SIG-M5 treated with dmso at 0.1 percent for 504 hours (cell line): ENCODE data around the gene ACOX3.

Source experiments
- DNase-seq: peaks from one replicate; lab custom pipeline; 2025; ENCODE audit not compliant: unreplicated experiment; lab: John Stamatoyannopoulos, UW

Gene ACOX3

DNA sequence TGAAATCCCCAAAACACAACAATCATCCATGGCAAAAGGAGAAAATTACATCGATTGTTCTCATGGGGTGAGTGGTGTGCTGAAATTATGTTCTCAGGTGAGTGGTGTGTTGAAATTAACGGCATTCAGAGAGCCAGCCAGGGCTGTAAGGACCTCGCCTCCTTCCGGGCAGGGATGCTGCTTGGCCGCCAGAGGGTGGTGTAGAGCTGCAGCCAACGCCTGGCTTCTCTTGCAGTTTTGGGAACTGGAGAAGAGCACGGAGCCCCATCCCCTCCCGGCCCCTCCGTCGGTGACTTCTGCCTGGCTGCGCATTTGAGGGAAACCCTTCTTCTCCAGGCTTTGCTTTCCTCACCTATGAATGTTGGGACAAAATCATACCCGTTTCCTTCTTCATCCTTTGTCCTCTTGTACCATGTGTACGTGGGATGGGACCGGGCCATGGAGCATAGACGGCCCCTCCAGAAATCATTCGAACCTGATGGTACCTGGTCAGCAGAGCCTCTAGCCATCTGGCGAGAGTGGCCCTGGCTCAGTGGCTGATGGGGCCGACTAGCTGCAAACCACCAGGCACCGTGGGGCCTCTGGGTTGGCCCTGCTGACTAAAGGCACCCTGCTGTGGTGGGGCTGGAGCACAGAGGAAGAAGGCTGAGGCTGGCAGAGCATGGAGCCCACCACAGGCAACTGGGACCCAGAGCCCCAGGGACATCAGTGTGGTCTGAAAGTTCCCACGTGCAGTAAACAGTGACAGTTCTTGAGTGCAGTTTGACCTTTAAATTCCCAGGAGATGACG is 28.4 kb upstream of the ACOX3 start:
- DNase-seq, result peak; percentile 11

DNA sequence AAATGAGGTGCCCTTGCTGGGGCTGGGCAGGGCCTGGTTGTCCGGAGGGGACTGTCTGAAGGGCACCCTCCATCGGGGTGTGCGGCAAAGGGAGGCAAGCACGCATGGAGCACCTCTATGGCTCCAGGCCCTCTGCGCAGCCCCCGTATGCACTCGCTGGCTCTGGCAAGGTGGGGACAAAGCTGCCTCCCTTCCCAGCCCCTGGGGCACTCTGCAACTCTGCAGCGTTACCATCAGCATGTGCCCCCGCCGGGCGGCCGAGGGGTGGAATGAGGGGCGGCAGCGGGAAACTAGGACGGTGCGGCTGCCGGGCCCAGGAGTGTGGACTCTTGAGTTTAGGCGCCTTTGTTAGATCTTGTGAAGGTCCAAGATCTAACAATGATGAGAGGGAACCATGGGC is 26.5 kb upstream of the ACOX3 start:
- no peak for DNase-seq

DNA sequence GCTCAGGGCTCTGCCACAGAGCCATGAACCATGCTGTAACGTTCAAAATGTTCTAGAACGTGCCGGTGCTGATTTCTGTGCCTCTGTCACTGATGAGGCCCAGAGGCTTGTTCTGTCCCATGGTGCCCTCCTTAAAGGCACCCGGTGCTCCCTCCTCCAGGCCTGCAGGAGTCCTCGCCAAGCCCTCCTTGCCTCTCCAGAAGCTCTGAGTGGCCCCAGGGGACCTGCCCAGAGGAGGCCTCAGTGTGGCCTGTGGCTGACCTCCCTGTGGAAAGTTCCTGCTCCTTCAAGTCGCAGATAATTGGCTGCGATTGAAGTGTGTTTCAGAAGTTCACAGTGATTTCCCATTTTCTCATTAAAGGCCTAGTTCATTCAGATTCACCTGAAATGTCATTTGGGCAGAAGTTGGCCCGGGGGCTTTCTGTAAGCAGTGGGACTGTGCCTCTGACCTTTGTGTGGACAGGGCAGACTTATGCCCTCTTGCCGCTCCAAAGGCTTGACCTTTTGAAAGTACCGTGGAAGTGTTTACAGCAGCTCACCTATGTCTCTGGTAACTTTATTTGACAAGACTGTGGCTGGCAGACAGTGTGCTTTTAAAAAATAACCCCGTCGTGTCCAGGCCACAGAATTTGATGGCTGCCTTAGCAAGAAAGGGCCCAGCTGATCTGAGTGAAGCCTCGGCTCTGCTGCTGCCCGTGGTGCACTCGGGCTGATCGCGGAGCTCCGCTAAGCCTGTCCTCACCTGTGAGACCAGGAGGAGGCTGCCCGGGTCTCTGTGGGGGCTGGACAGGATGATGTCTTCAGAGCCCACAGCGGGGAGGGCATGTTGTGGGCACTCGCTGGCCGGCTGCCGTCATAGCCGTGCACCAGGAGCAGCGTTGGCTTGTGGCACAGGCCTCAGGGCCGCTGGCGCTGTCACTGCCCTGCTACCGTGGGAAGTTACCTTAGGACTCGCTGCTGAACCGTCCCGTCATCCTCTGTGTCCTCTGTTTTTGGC is 25.4 kb upstream of the ACOX3 start:
- DNase-seq, result no peak

DNA sequence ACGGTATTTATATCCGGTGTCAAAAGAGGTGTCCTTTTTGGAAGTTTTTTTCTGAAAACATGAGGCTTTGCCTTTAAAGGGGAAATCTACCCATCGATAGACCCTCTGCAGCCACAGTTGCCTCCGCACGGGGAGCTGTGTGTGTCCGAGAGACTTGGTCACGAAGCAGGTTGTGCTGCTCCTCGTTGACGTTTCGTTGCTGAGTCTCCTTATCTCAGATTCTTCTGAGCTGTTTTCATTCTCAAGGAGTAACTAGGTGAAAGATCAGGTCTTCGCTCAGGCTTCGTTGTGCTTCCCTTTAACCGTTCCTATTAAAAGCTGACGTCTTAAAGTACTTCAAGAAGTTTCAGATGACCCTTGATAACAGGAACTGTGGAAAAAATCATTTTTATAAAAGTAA is 23.9 kb upstream of the ACOX3 start:
- no peak for DNase-seq

DNA sequence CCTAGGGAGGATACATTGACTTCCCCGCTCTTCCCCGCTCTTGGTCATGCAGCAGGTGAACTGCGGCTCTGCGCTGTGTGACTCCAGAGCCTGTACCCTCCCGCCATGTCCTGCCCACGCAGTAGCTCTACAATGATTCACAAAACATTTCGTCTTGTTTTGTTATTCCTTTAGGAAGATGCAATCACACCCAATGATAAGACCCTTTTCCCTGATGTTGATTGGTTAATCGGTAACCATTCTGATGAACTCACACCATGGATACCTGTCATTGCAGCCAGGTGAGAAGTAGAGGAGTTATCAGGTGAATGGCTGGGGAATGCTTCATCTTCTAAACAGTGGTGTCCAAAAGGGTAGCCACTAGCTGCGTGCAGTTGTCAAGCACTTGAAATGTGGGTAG is 23.3 kb upstream of the ACOX3 start:
- no peak for DNase-seq

DNA sequence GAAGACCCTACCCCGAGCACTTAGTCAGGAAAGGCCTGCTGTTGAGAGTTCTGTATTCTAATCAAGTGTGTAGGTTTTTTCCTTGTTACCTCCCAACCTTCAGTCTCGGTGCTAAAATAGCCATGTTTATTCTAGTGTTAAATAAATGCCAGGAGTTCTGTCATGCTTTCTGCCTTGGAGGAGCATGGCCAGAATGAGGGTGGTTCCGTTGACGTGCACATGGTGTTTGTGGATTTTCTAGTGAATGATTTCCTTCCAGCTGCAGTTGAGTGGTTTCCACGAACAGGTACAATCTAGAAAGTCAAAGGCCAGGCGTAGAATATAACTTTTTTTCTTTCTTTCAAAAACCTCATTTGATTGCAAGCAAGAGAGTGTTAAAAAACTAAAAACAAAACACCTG is 21.1 kb upstream of the ACOX3 start:
- no peak for DNase-seq

DNA sequence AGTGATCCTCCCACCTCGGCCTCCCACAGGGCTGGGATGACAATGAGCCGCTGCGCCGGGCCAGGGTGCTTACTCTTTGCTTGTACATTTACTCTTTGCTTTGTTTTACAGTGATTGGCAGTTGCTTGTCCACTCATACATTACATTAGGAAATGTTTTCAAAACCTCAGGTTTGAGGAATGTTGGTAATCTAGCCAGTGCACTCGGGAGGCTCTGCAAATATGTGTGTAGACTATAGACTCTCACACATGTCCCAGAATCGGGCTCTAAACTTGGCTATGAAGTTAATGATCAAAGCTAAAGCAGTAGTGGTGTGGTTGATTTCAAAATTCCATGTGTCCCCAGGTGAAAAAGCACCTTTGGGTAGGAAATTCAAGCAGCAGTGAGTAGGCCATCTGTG is 20.6 kb upstream of the ACOX3 start:
- no peak for DNase-seq

DNA sequence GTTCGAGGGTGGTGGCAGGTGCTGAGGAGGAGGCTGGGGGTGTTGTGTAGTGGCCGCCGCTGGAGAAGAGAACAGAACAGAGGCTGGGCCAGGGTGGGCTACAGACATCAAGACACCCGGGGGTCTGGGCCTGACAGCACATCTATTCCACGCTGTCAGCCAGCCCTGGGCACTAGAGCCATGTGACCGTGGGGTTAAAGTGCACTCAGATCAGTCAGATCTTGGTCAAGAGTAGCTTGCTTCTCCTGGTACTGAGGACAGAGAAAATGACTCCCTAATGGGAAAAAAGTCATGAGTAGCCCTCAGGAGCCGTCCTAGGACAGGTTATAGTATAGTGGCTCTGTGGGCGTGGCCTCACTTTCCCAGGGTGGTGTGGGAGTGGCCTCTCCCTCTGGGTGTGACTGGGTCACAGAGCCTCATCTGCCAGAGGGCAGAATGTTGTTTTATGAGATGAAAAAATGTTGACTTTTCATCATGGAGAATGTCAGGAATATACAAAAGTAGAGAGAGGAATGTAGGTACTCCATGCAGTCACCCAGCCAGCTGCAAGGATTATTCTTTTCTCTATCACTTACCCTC is 19.4 kb upstream of the ACOX3 start:
- peak; percentile 20 for DNase-seq

DNA sequence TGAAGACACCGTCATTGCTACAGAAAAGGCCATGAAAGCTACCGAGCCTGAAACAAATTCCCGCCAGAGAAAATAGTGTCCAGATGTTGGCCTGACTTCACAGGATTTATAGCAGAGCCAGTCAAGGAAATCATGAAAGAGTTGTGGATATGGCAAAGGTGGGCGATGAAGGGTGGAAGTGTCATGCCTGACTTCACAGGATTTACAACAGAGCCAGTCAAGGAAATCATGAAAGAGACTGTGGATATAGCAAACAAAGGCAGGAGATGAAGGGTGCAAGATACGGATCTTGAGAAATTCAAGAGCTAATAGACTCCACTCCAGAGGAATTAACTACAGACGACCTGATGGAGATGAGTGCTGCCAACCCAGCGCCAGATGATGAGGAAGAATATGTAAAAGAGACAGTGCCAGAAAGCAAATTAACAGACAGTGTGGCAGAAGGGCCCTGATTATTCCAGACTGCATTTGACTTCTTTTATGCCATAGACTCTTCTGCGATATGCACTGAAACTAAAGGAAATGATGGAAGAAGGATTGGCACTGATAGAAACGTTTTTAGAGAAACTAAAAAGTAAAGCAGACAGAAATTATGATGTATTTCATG is 17.2 kb upstream of the ACOX3 start:
- DNase-seq, result no peak

DNA sequence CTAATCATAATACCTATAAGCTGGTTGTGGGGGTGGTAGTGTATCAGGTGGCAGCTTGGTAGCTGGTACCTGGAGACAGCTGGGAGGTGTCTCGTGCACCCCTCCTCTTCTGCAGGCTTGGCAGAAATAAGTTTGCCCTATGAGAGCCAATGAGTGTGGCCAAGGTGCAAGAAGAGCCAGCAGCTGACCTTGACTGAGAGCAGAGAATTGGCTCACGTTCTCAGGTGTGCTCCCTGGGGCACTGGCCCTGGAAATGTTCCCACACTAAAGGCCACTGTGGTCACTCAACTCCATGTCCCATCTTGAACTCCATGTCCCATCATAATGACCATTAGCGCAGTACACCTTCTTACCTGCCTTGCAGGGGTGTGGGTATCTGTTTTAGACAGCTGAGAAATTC is 13.4 kb upstream of the ACOX3 start:
- DNase-seq, result no peak

DNA sequence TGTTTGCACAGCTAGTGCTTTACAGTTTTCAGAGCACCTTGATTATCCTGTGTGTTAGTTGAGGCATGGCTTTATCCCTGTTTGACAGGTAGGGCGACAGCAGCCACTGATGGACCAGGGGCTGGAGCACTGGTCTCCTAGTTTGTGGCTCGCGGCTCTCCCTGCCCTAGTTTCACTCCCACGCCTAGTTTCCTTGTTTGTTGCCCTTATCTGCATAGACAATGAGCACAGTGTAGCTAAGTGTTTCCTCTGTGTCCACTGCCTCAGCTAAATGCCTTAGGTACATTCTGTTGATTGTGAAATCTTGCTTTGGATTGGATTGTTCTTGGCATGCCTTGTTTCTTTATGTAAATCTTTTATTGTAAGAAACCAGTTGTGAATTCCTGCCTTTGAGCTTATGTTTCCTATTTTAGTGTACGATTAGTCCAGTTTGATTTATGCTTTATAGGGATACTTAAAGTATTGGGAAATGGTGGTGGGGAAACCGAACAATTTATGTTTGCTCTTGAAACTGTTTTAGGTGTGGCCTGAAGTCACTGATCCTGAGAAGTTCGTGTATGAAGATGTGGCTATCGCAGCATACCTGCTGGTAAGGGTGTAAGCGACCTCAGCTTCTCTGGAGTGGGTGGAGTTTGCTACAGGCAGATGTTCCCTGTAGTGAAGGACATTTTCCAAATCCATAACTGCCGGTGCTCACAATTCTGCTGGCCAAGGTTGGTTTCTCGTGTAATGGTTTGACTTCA is 11.1 kb upstream of the ACOX3 start:
- DNase-seq, result no peak

DNA sequence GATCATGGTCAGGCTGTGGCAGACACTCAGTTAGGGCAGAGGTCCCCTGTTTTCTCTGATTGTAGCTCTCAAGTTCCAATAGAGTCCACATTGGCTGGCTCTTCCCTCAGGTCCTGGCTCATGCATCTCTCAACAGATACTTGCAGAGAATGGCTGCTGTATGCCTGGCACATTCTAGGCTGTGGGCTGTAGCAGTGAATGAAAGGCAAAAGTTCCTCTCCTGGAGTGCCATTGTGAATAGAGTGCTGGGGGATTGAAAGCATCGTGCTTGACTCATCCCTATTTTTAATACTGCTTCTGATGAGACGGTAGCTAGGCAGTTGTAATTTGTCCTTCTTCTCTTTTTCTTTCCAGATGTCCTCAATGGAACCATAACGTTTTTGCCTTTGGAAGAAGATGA is 5.6 kb upstream of the ACOX3 start:
- no peak for DNase-seq

DNA sequence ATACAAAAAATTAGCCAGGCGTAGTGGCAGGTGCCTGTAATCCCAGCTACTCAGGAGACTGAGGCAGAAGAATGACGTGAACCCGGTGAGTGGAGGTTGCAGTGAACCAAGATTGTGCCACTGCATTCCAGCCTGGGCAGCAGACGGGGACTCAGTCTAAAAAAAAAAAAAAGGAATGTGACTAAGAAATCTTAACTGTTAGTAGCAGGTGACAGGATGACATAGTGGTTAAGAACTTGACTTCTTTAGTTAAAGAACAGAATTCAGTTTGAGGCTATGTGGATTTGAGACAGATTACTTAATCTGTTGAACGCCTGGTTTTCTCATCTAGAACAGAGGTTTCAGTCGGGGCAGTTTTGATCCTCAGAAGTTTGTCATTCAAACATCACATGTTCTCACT is 3.3 kb upstream of the ACOX3 start:
- DNase-seq, result no peak

DNA sequence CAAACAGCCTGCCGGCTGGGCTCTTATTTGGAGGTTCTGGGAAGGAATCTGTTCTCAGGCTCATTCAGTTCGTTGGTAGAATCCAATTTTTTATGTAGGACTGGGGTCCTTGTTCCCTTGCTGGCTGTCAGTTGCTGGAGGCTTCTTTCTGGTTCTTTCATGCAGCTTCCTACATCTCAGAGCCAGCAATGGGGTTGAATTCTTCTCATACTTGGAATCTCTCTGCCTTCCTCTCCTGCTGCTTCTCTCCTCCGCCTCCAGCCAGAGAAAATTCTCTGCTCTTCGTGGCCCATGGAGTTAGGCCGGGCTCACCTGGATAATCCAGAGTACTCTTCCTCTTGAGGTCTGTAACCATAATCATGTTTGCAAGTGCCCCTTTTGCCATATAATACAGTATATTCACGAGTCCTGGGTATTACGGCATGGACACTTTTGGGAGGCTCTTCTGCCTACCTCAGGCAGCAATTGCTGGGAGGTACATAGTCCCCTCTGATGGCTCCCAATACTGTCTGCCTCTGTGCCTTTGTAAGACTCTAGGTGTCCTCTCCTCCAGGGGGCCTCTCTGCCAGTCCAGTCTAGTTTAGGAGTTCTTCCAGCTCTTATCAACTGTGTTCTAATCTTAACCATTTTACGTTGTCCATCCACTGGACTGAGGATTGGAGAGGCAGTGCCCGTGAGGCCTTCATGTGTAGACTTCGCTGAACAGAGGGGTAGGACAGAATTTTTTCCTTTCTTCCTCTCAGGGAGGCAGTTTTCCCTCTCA is 2.3 kb upstream of the ACOX3 start:
- DNase-seq, result no peak

DNA sequence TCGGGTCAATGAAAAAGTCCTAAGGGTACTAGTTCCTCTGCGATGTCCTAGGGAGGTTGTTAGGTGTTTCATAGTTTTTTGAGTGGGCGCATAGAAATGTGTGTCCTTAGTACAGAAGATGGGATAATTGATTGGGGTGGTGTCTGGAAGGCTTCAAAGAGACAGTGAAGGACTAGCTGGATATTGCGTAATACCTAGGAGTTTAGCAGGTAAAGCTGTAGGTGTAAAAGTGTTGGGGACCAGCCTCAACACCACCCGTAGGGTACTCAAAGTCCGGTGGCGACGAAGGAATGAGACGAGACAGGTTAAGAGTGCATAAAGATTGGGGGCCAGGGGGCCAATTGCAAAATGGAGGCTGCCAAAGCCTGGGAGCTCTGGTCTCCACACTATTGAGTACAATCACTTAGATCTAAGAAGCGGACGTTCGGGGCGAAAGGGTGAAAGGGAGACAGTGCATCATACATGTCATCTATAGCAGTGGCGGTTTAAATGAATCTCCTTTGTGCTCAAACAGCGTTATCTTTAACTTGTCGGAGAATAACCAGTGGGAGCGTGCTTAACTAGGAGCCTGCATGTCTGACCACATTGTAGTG is 1.1 kb upstream of the ACOX3 start:
- DNase-seq, result no peak

DNA sequence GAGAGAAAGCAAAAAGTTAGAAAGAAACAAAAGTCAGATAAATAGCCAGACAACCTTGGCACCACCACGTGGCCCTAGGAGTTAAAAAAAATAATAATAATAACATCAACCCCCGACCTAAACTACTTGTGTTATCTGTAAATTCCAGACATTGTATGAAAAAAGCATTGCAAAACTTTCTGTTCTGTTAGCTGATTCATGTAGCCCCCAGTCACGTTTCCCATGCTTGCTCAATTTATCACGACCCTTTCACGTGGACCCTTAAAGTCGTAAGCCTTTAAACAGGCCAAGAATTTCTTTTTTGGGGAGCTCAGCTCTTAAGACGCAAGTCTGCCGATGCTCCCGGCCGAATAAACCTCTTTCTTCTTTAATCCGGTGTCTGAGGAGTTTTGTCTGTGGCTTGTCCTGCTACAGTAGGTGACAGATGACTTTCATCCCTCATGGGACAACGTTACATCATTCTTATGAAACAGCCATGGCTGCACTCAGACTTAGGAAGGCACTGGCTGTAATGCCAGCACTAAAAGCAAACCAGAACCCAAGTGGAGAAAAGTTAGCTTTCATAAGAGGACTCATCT is 520 bp downstream of the ACOX3 start:
- peak; percentile 57 for DNase-seq

DNA sequence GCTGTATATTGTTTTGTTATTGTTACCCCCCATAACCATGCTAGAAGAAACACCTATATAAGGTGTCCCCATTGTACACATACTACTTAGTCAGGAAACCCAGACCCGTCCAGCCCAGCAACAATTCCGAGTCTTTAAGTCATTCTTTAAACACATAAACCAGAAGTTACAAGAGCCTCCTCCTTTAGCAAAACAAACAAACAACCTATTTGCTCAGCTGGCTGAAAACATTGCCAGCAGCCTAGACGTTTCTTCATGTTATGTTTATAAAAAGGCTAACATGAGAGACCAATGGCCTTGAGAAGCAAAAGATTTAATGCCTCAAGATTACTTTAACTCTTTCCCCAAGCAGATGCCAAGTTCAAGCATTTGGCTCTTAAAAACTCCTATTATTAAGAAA is 1.4 kb downstream of the ACOX3 start:
- DNase-seq, result no peak

DNA sequence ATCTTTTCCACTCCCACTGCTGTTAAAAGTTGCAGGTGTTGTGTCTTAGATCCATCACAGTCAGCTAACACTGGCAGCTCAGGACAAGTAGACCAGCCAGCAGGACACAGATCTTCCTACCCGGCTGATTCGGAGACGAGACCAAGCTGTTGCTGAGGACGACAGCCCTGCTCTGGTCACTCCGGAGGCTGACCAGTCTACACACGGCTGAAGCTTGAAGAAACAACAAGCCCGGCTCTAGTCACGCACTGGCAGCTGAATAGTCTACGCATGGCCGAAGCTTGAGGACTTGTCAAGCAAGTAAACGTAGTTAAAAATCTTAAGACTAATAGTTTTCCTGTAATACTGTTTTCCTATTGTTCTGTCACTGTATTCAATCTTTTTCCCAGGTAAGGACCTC is 1.8 kb downstream of the ACOX3 start:
- DNase-seq, result no peak

DNA sequence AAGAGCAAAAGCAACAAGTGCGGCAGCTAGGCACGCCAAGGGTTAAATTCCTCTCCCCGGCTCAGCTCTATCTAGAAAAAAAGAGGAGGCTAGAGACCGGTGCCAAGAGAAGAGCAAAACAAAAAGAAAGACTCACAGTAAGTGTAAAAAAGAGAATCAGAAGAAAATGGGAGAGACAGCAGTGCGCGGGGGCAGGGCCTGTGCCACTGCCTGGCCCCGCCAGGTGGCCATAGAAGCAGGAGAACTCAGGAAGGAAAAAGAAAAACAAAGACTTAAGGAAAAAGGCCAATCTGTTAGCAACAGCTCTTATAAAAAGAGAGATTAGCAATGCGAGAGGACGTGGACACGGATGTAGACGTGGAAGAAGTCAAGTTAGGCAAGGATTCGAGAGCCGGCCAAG is 3.2 kb downstream of the ACOX3 start:
- no peak for DNase-seq
